ENCODE data around the gene TRAPPC1.

Gene TRAPPC1

DNA sequence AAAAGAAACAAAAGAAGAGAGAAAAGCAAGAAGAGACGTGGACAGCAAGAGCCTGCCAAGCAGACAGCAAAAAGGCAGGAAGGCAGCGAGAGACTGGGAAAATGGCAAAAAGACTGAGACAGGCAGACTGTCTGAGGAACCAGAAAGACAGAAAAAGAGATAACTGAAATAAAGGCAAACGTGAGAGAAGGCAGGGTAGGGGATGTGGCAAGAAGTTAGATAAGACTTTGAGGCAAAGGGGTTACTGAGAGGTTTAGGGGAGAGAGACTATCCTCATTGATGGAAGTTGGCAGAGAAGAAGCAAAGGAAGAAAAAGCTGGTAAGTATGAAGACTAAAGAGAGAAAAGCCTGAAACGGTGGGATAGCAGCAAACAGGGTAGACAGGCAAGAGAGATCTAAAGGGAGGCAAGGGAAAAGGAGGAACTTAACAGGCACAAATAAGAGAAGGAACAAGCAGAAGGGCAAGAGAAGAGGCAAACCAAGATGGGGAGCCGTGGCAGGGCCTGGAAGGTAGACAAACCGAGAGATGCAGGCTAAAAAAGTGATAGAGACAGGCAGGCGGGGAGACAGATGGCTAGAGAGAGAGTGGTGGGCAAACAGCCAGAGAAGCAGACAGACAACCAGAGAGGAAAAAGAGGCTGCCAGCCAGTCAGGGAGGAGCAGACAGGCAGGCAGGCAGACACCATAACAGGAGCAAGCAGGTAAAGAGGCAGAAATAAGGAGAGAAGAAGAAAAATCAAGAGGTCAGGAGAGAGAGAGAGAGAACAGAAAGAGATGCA, 50.3 kb downstream of the TRAPPC1 start:
- in situ Hi-C loops (cut with MboI; ENCODE audit: low sequenced_read_pairs), result no loop called here

Data from HL-60/S4 treated with retinoic acid at 250 ng/mL for 4 days and 3 days (cell line).